GM23338 (cell line): ENCODE results near the gene NDOR1.

ENCODE experiments used
- CREB1 ChIP-seq: fragments of 250-450 bp; sonication (Bioruptor Pico); IDR thresholded peaks from 2 replicates; pipeline ENCODE4 v1.5.0; 2020; ENCODE audit warnings: low read depth, mild to moderate bottlenecking, moderate library complexity
- CTCF ChIP-seq, 2 experiments: fragments of 200-600 bp in 1 of 2; sonication (generic) in 1 of 2; conservative IDR thresholded peaks; 2 replicates each; pipeline versions ENCODE4 v1.5.1 to v1.6.1; 2016 to 2017; ENCODE audit warnings: antibody characterized with exemption in 2 of 2, low read depth in 2 of 2, mild to moderate bottlenecking in 2 of 2, moderate library complexity in 1 of 2
- ETS1 ChIP-seq: IDR thresholded peaks from 2 replicates; pipeline ENCODE4 v1.6.1; 2016; ENCODE audit warnings: antibody characterized with exemption
- EZH2 ChIP-seq: fragments of 200-600 bp; sonication (generic); IDR thresholded peaks from one replicate; pipeline ENCODE4 v1.8.0; 2017; ENCODE audit warnings: antibody characterized with exemption, mild to moderate bottlenecking, low read depth; ENCODE audit not compliant: unreplicated experiment
- EZH2phosphoT487 ChIP-seq: fragments of 200-600 bp; sonication (generic); IDR thresholded peaks from one replicate; pipeline ENCODE4 v1.8.1; 2018; ENCODE audit warnings: antibody characterized with exemption; ENCODE audit not compliant: unreplicated experiment
- JUNB ChIP-seq: IDR thresholded peaks from one replicate; pipeline ENCODE4 v1.6.1; 2016; ENCODE audit warnings: antibody characterized with exemption; ENCODE audit not compliant: unreplicated experiment
- NANOG ChIP-seq: IDR thresholded peaks from 2 replicates; pipeline ENCODE4 v1.6.1; 2016; ENCODE audit warnings: antibody characterized with exemption, borderline replicate concordance
- POLR2AphosphoS5 ChIP-seq: IDR thresholded peaks from 2 replicates; pipeline ENCODE4 v1.6.1; 2016; ENCODE audit warnings: antibody characterized with exemption, low read depth
- REST ChIP-seq: IDR thresholded peaks from one replicate; pipeline ENCODE4 v1.6.1; 2018; ENCODE audit warnings: antibody characterized with exemption; ENCODE audit not compliant: unreplicated experiment
- ZNF462 ChIP-seq: fragments of 250-450 bp; sonication (Bioruptor Pico); IDR thresholded peaks from 2 replicates; pipeline ENCODE4 v1.5.0; 2020; ENCODE audit warnings: mild to moderate bottlenecking, moderate library complexity

GRCh38 chr9:137166380-137167229, 38.9 kb upstream of the NDOR1 start:
- no peak for TF ChIP-seq CTCF (conservative IDR thresholded peaks at IDR 0.05; ENCODE audit: low read depth in 2 of 2)
- TF ChIP-seq EZH2 = no peak
- TF ChIP-seq POLR2AphosphoS5 = no peak
- TF ChIP-seq EZH2phosphoT487 = no peak
- no peak for TF ChIP-seq CREB1 (CRISPR knock-in tag)
- TF ChIP-seq ETS1 = no peak
- TF ChIP-seq JUNB = no peak
- no peak for TF ChIP-seq REST
- no peak for TF ChIP-seq NANOG
- no peak for TF ChIP-seq ZNF462
